Esophagus (tissue), 2 donors: ENCODE data around the gene LPIN2. TPM values are rescaled to one million over a fixed set of nuclear protein-coding genes. Genes with fewer than 3 reads are reported as not detected.
"Not testable (repeated sequence)": the region's sequence is repeated elsewhere in the genome, so short reads cannot be mapped to it uniquely, and the experiment has no call there.

Source experiments
- H3K27ac ChIP-seq, 2 donors: one replicate each; pipeline ENCODE4 v1.5.1; 2013; ENCODE audit warnings: low read depth in 2 of 2, mild to moderate bottlenecking in 2 of 2, inconsistent platforms in 1 of 2, low read length in 1 of 2, moderate library complexity in 1 of 2
- H3K27me3 ChIP-seq, 2 donors: one replicate each; pipeline ENCODE4 v1.6.1; 2013; ENCODE audit warnings: low read length in 2 of 2, control low read depth in 1 of 2, mild to moderate bottlenecking in 1 of 2; ENCODE audit not compliant: insufficient read depth in 2 of 2, control insufficient read depth in 1 of 2
- H3K36me3 ChIP-seq, 2 donors: one replicate each; pipeline ENCODE4 v1.6.1; 2013; ENCODE audit warnings: low read length in 1 of 2; ENCODE audit not compliant: control insufficient read depth in 2 of 2, insufficient read depth in 2 of 2
- H3K4me1 ChIP-seq, 2 donors: one replicate each; pipeline ENCODE4 v1.6.1; 2013; ENCODE audit warnings: low read length in 1 of 2; ENCODE audit not compliant: control insufficient read depth in 2 of 2, insufficient read depth in 2 of 2
- H3K4me3 ChIP-seq, 2 donors: one replicate each; pipeline ENCODE4 v1.5.1; 2013; ENCODE audit warnings: low read length in 2 of 2, mild to moderate bottlenecking in 2 of 2, low read depth in 1 of 2, moderate library complexity in 1 of 2
- H3K9me3 ChIP-seq, 2 donors: one replicate each; pipeline ENCODE4 v1.6.1; 2013; ENCODE audit warnings: mild to moderate bottlenecking in 2 of 2, low read depth in 1 of 2, low read length in 1 of 2, moderate library complexity in 1 of 2; ENCODE audit not compliant: control insufficient read depth in 2 of 2, insufficient read depth in 1 of 2
- WGBS, 2 donors: extraction: QIAGEN DNeasy Blood & Tissue Kit; methylation state at CpG; one replicate each; pipeline ENCODE4 v1.1.7; 2013; 5-methylcytosine and 5-hydroxymethylcytosine counted together
- polyA plus RNA-seq, 2 donors: library from polyadenylated mRNA; stranded (reverse); fragments of 200-250 nt; gene quantifications; one replicate each; pipeline ENCODE4 v1.2.3, GENCODE V29; 2013
- donor health status: healthy with polysubstance abuse.
- donor health status: Bipolar disorder and iron deficiency.

LPIN2 gene
- polyA plus RNA-seq, 2 donors, result 6.2 to 10.9 TPM

GRCh38 chr18:3014503-3015203 lies 1.7 kb upstream of the LPIN2 start:
- H3K27ac ChIP-seq, result peak overlapping the region; percentile 41 to 54
- peaks cover 0 to 3% of the 10 kb centered on the region in 2 donors for H3K36me3 ChIP-seq
- WGBS, 2 donors, result 49 to 56% methylated on average over 7 of the region's 7 CpGs
- H3K9me3 ChIP-seq, result no peaks in the 10 kb centered on the region
- H3K4me3 ChIP-seq, result no peak overlapping the region
- H3K27me3 ChIP-seq, result no peaks in the 10 kb centered on the region
- H3K4me1 ChIP-seq, result peaks cover 2 to 3% of the 10 kb centered on the region in 2 donors

GRCh38 chr18:3012136-3013023 lies 564 bp downstream of the LPIN2 start:
- peaks cover 0 to 3% of the 10 kb centered on the region in 2 donors for H3K36me3 ChIP-seq
- H3K4me3 ChIP-seq, result peak overlapping the region; percentile 74 to 79
- no peaks in the 10 kb centered on the region for H3K9me3 ChIP-seq
- peak overlapping the region; percentile 83 to 89 for H3K27ac ChIP-seq
- WGBS, 2 donors, result 1% methylated on average over 44 to 78 of the region's 78 CpGs
- H3K4me1 ChIP-seq, result peaks cover 2 to 3% of the 10 kb centered on the region in 2 donors
- H3K27me3 ChIP-seq, result no peaks in the 10 kb centered on the region

GRCh38 chr18:3010086-3010485 lies 2.9 kb downstream of the LPIN2 start:
- Histone ChIP-seq H3K4me3 (peak overlapping the region in 1 of 2 donors; percentile 29), H3K4me1 (peaks cover 2 to 3% of the 10 kb centered on the region in 2 donors), H3K27me3 (no peaks in the 10 kb centered on the region), H3K9me3 (no peaks in the 10 kb centered on the region), H3K27ac (no peak overlapping the region), H3K36me3 (peaks cover 0 to 6% of the 10 kb centered on the region in 2 donors)
- WGBS, 2 donors, result 83 to 84% methylated on average over 4 of the region's 4 CpGs

- Histone ChIP-seq H3K27me3 (no peaks in the 10 kb centered on the region), H3K4me3 (no peak overlapping the region), H3K4me1 (peaks cover 2 to 3% of the 10 kb centered on the region in 2 donors), H3K27ac (no peak overlapping the region), H3K9me3 (no peaks in the 10 kb centered on the region), H3K36me3 (peaks cover 0 to 6% of the 10 kb centered on the region in 2 donors)
- WGBS, 2 donors, result 73 to 76% methylated on average over 4 of the region's 4 CpGs
Measured at GRCh38 chr18:3008541-3008940, 4.4 kb downstream of the LPIN2 start.

DNA sequence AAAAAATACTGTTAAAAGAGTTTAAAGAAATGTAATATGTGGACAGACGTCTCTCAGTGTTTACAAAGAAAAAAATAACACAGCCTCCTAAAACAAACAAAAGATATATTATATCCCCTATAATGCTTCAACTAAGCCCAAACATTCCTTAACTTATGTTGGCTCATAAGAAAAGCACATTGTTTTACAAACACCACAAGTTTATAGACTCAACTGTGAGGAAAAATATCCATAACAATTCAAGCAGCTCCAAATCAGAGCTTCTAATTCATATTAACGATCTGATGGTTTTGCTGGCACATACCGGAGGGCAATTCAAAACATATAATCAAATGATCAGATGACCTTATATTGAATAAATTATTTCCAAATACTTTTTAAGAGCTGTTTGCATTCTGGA lies 5.5 kb downstream of the LPIN2 start:
- peaks cover 2 to 3% of the 10 kb centered on the region in 2 donors for H3K4me1 ChIP-seq
- 71 to 81% methylated on average over 3 of the region's 3 CpGs for WGBS, 2 donors
- no peaks in the 10 kb centered on the region for H3K9me3 ChIP-seq
- H3K36me3 ChIP-seq, result peaks cover 0 to 6% of the 10 kb centered on the region in 2 donors
- H3K27me3 ChIP-seq, result no peaks in the 10 kb centered on the region
- H3K4me3 ChIP-seq, result no peak overlapping the region
- no peak overlapping the region for H3K27ac ChIP-seq

- Histone ChIP-seq H3K27ac (no peak overlapping the region), H3K27me3 (no peaks in the 10 kb centered on the region), H3K4me3 (no peak overlapping the region), H3K36me3 (peaks cover 0 to 3% of the 10 kb centered on the region in 2 donors), H3K9me3 (no peaks in the 10 kb centered on the region), H3K4me1 (no peaks in the 10 kb centered on the region)
- 95 to 96% methylated on average over 6 of the region's 6 CpGs for WGBS, 2 donors
Measured at GRCh38 chr18:3005462-3005861, 7.5 kb downstream of the LPIN2 start.

- not testable (repeated sequence) for H3K27ac ChIP-seq, H3K4me3 ChIP-seq, H3K4me1 ChIP-seq, H3K9me3 ChIP-seq, H3K36me3 ChIP-seq, H3K27me3 ChIP-seq
- 91 to 93% methylated on average over 8 of the region's 8 CpGs for WGBS, 2 donors
Measured at GRCh38 chr18:3003766-3004165, 9.2 kb downstream of the LPIN2 start.

- no peaks in the 10 kb centered on the region for H3K27me3 ChIP-seq
- no peaks in the 10 kb centered on the region for H3K9me3 ChIP-seq
- H3K36me3 ChIP-seq, result peaks cover 0 to 3% of the 10 kb centered on the region in 2 donors
- H3K4me1 ChIP-seq, result peaks cover 0 to 3% of the 10 kb centered on the region in 2 donors
- H3K27ac ChIP-seq, result no peak overlapping the region
- H3K4me3 ChIP-seq, result no peak overlapping the region
- 52 to 57% methylated on average over 5 of the region's 5 CpGs for WGBS, 2 donors
Measured at GRCh38 chr18:3002732-3003131, 10.2 kb downstream of the LPIN2 start.

DNA sequence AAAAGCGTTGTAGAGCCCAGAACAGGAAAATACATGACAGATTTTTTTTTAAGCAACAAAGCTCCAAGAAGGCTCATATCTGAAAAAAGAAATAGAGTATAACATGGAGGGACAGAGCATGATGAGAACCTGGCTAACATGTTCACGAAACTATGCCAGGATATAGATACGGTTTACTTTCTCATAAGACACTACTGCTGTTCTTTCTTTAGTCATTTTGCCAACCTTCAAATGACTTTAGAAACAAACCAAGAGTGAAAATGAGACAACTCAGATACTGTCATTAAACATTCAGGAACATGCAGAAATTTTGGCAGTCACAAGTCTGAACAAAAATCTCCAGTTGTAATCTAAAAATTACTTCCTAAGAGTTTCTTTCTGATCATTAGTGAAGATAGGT lies 14.3 kb downstream of the LPIN2 start:
- H3K4me1 ChIP-seq, result peaks cover 2 to 4% of the 10 kb centered on the region in 2 donors
- no peak overlapping the region for H3K4me3 ChIP-seq

More for the DNA sequence above, 14.3 kb downstream of the LPIN2 start:
- WGBS, 2 donors, result 37 to 42% methylated on average over 3 of the region's 3 CpGs
- H3K27ac ChIP-seq, result peak overlapping the region; percentile 4 to 44
- H3K27me3 ChIP-seq, result no peaks in the 10 kb centered on the region
- H3K36me3 ChIP-seq, result no peaks in the 10 kb centered on the region
- H3K9me3 ChIP-seq, result no peaks in the 10 kb centered on the region
